ENCODE results near the gene SLC10A6. TPM values are rescaled to one million over a fixed set of nuclear protein-coding genes. Genes with fewer than 3 reads are reported as not detected.

Gene SLC10A6
- total RNA-seq, 1 experiment from 2014 or later = not detected

GRCh38 chr4:86818211-86818610, 31.0 kb downstream of the SLC10A6 start:
- Histone ChIP-seq H2BK15ac (ENCODE audit: low read depth, low read length) (no peak overlapping the region), H2BK120ac (ENCODE audit: low read depth, low read length, poor library complexity, severe bottlenecking) (no peak overlapping the region), H2AK5ac (ENCODE audit: insufficient read length, low read length) (no peak overlapping the region), H2AFZ (ENCODE audit: low read length) (no peak overlapping the region), H3K23ac (ENCODE audit: insufficient read length, low read depth, low read length) (no peak overlapping the region), H3K4me1 (ENCODE audit: insufficient read depth, low read length) (no peaks in the 10 kb centered on the region), H3K14ac (ENCODE audit: insufficient read depth, low read length) (no peak overlapping the region), H3K18ac (ENCODE audit: insufficient read length, low read depth, low read length) (no peak overlapping the region), H4K5ac (ENCODE audit: insufficient read length, low read depth, low read length) (no peak overlapping the region), H3T11ph (ENCODE audit: low read length) (no peak overlapping the region), H3K27me3 (ENCODE audit: insufficient read depth, low read length) (no peaks in the 10 kb centered on the region), H2BK5ac (ENCODE audit: insufficient read length, low read length) (no peak overlapping the region), H4K91ac (ENCODE audit: insufficient read length, low read depth, low read length) (no peak overlapping the region), H4K8ac (replicated peaks; ENCODE audit: insufficient read length, low read depth, low read length) (no peak overlapping the region), H4K20me1 (ENCODE audit: control insufficient read depth, insufficient read depth, insufficient read length) (no peaks in the 10 kb centered on the region), H3K79me2 (ENCODE audit: insufficient read depth, low read length) (no peaks in the 10 kb centered on the region), H3K23me2 (ENCODE audit: insufficient read length, low read depth, low read length, poor library complexity, severe bottlenecking) (no peaks in the 10 kb centered on the region), H2BK20ac (ENCODE audit: low read depth, low read length, poor library complexity, severe bottlenecking) (no peak overlapping the region), H3K4me2 (ENCODE audit: insufficient read depth, insufficient read length, low read length) (no peak overlapping the region), H3K9ac (ENCODE audit: extremely low read depth, insufficient read length, low read length) (no peak overlapping the region), H3K9me3 (ENCODE audit: control insufficient read depth, low read depth, low read length) (peaks cover 4% of the 10 kb centered on the region), H3K79me1 (ENCODE audit: insufficient read depth, low read depth, low read length, poor library complexity, severe bottlenecking) (no peaks in the 10 kb centered on the region), H2BK12ac (ENCODE audit: insufficient read length, low read depth, low read length) (no peak overlapping the region), H3K56ac (ENCODE audit: insufficient read length, low read depth, low read length) (no peak overlapping the region), H3K4ac (ENCODE audit: low read depth, low read length) (no peak overlapping the region), H3K27ac (ENCODE audit: insufficient read length, low read depth, low read length) (no peak overlapping the region)
- Mint-ChIP-seq H3K27me3 (ENCODE audit: low read depth) (no peaks in the 10 kb centered on the region), H3K4me1 (peaks cover 0 to 5% of the 10 kb centered on the region in 2 experiments; a peak in 2 of 4 replicates), H3K4me3 (no peak overlapping the region), H3K36me3 (ENCODE audit: insufficient read depth in 1 of 3, low read depth in 3 of 3) (peaks cover 23 to 27% (median 25%) of the 10 kb centered on the region in 3 experiments), H3K27ac (peak overlapping the region in 1 of 3 experiments; percentile 42; a peak in 3 of 7 replicates), H3K9me3 (peaks cover 5 to 7% of the 10 kb centered on the region in 2 experiments; a peak in 2 of 5 replicates)
- WGBS (ENCODE audit: extremely low coverage, insufficient read length, low lambda C conversion rate) = no CpG with 5 or more reads among the region's 2 CpGs
- no peak for TF ChIP-seq CTCF (conservative IDR thresholded peaks at IDR 0.05)
- no peak for DNase-seq

Measured in H9 (cell line).